ENCODE results near the gene DRAXIN. TPM values are rescaled to one million over a fixed set of nuclear protein-coding genes. Genes with fewer than 3 reads are reported as not detected.

Gene DRAXIN
- total RNA-seq, 1 donor from 2014 or later = 1.7 TPM

- H3K4me3 Mint-ChIP-seq (ENCODE audit: unreplicated experiment) = peak overlapping the region; percentile 86
- H3K27ac ChIP-seq (ENCODE audit: low read depth, low read length) = peak overlapping the region; percentile 77
- no peaks in the 10 kb centered on the region for H3K27me3 ChIP-seq (ENCODE audit: insufficient read depth, low read length)
- peaks cover 5% of the 10 kb centered on the region for H3K36me3 Mint-ChIP-seq (ENCODE audit: low read depth, unreplicated experiment)
- peak overlapping the region; percentile 84 for H2AFZ ChIP-seq (ENCODE audit: low read depth, low read length)
- FAIRE-seq (no peak), DNase-seq (ENCODE audit: low read depth) (no peak)
- H3K4me3 ChIP-seq (ENCODE audit: insufficient read depth, low read depth, low read length) = peak overlapping the region; percentile 69
- peak overlapping the region; percentile 96 for H3K4me2 ChIP-seq (ENCODE audit: low read length)
- TF ChIP-seq EZH2 (IDR thresholded peaks at IDR 0.05; ENCODE audit: insufficient read depth, low read length) = no peak
- TF ChIP-seq CTCF (IDR thresholded peaks at IDR 0.05; ENCODE audit: insufficient read depth, low read depth, low read length) = no peak
- H3K79me2 ChIP-seq (ENCODE audit: insufficient read depth, low read length) = no peaks in the 10 kb centered on the region
- H3K27me3 Mint-ChIP-seq (ENCODE audit: low read depth, unreplicated experiment) = peaks cover 14% of the 10 kb centered on the region
- H3K9me3 Mint-ChIP-seq (ENCODE audit: unreplicated experiment) = no peaks in the 10 kb centered on the region
- H3K9ac ChIP-seq (ENCODE audit: low read length) = peak overlapping the region; percentile 84
- no peaks in the 10 kb centered on the region for H3K9me3 ChIP-seq (ENCODE audit: insufficient read depth, low read depth, low read length)
- peaks cover 11% of the 10 kb centered on the region for H3K4me1 ChIP-seq (ENCODE audit: insufficient read depth, low read length)
- no peak overlapping the region for H3K27ac Mint-ChIP-seq (ENCODE audit: unreplicated experiment)
- peaks cover 11% of the 10 kb centered on the region for H4K20me1 ChIP-seq (ENCODE audit: insufficient read depth, low read length)
- peaks cover 2% of the 10 kb centered on the region for H3K36me3 ChIP-seq (ENCODE audit: insufficient read depth, low read length)
- H3K4me1 Mint-ChIP-seq (ENCODE audit: low read depth, unreplicated experiment) = peaks cover 2% of the 10 kb centered on the region
Measured at GRCh38 chr1:11680270-11681070, 11.0 kb upstream of the DRAXIN start.

GRCh38 chr1:11681071-11681771 is 10.3 kb upstream of the DRAXIN start, which contains the start of gene MAD2L2:
Gene MAD2L2, minus strand, starts transcription at chr1:11681148. Its CDS starts 547 bp downstream, at chr1:11680601.
- Mint-ChIP-seq H3K9me3 (ENCODE audit: unreplicated experiment) (no peaks in the 10 kb centered on the region), H3K27ac (ENCODE audit: unreplicated experiment) (peak within 1 kb of the TSS; percentile 69), H3K27me3 (ENCODE audit: low read depth, unreplicated experiment) (peaks cover 14% of the 10 kb centered on the region), H3K36me3 (ENCODE audit: low read depth, unreplicated experiment) (peaks cover 1% of the 10 kb centered on the region), H3K4me1 (ENCODE audit: low read depth, unreplicated experiment) (peaks cover 2% of the 10 kb centered on the region), H3K4me3 (ENCODE audit: unreplicated experiment) (peak within 1 kb of the TSS; percentile 89)
- no peaks in the 10 kb centered on the region for H3K79me2 ChIP-seq (ENCODE audit: insufficient read depth, low read length)
- H2AFZ ChIP-seq (ENCODE audit: low read depth, low read length) = peak within 1 kb of the TSS; percentile 84
- peaks cover 8% of the 10 kb centered on the region for H4K20me1 ChIP-seq (ENCODE audit: insufficient read depth, low read length)
- H3K27me3 ChIP-seq (ENCODE audit: insufficient read depth, low read length) = no peaks in the 10 kb centered on the region
- no peak for TF ChIP-seq EZH2 (IDR thresholded peaks at IDR 0.05; ENCODE audit: insufficient read depth, low read length)
- TF ChIP-seq CTCF (IDR thresholded peaks at IDR 0.05; ENCODE audit: insufficient read depth, low read depth, low read length) = no peak
- peak within 1 kb of the TSS; percentile 77 for H3K27ac ChIP-seq (ENCODE audit: low read depth, low read length)
- H3K36me3 ChIP-seq (ENCODE audit: insufficient read depth, low read length) = no peaks in the 10 kb centered on the region
- peak; percentile 52 for DNase-seq (ENCODE audit: low read depth)
- peak within 1 kb of the TSS; percentile 96 for H3K4me2 ChIP-seq (ENCODE audit: low read length)
- FAIRE-seq = no peak
- H3K9me3 ChIP-seq (ENCODE audit: insufficient read depth, low read depth, low read length) = no peaks in the 10 kb centered on the region
- H3K4me1 ChIP-seq (ENCODE audit: insufficient read depth, low read length) = peaks cover 11% of the 10 kb centered on the region
- H3K9ac ChIP-seq (ENCODE audit: low read length) = peak within 1 kb of the TSS; percentile 84
- H3K4me3 ChIP-seq (ENCODE audit: insufficient read depth, low read depth, low read length) = peak within 1 kb of the TSS; percentile 69
